Measurements from ENCODE around the gene PROC.

- TF ChIP-seq, protein P1, sequence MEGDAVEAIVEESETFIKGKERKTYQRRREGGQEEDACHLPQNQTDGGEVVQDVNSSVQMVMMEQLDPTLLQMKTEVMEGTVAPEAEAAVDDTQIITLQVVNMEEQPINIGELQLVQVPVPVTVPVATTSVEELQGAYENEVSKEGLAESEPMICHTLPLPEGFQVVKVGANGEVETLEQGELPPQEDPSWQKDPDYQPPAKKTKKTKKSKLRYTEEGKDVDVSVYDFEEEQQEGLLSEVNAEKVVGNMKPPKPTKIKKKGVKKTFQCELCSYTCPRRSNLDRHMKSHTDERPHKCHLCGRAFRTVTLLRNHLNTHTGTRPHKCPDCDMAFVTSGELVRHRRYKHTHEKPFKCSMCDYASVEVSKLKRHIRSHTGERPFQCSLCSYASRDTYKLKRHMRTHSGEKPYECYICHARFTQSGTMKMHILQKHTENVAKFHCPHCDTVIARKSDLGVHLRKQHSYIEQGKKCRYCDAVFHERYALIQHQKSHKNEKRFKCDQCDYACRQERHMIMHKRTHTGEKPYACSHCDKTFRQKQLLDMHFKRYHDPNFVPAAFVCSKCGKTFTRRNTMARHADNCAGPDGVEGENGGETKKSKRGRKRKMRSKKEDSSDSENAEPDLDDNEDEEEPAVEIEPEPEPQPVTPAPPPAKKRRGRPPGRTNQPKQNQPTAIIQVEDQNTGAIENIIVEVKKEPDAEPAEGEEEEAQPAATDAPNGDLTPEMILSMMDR (IDR thresholded peaks at IDR 0.05) = no peak
- no peak for TF ChIP-seq EP300 (IDR thresholded peaks at IDR 0.05; ENCODE audit: low read depth)
- TF ChIP-seq POLR2AphosphoS5 (IDR thresholded peaks at IDR 0.05) = no peak
Measured at GRCh38 chr2:127464470-127465257, 46.4 kb downstream of the PROC start.
